Effector memory CD4-positive, alpha-beta T cell (primary cell): Measurements from ENCODE around the gene NDUFV1.

ENCODE experiments used
- DNase-seq, 3 donors: peaks; one replicate each; pipeline ENCODE4 v3.0.0-alpha.2; 2020
- H3K27ac ChIP-seq: 2 replicates; pipeline ENCODE4 v1.7.0; 2013; ENCODE audit warnings: mild to moderate bottlenecking, low read length, moderate library complexity; ENCODE audit not compliant: insufficient read depth, poor library complexity, severe bottlenecking
- H3K27me3 ChIP-seq: replicated peaks from 2 replicates; pipeline ENCODE4 v1.7.0; 2013; ENCODE audit warnings: mild to moderate bottlenecking, low read length; ENCODE audit not compliant: insufficient read depth, control insufficient read depth, poor library complexity, severe bottlenecking
- H3K36me3 ChIP-seq: 2 replicates; pipeline ENCODE4 v1.7.0; 2013; ENCODE audit warnings: mild to moderate bottlenecking, low read length, moderate library complexity; ENCODE audit not compliant: control insufficient read depth, insufficient read depth
- H3K4me1 ChIP-seq: 2 replicates; pipeline ENCODE4 v1.7.0; 2013; ENCODE audit warnings: low read length, mild to moderate bottlenecking; ENCODE audit not compliant: control insufficient read depth, insufficient read depth, poor library complexity, severe bottlenecking
- H3K4me3 ChIP-seq: 2 replicates; pipeline ENCODE4 v1.7.0; 2013; ENCODE audit warnings: low read length, low read depth, mild to moderate bottlenecking; ENCODE audit not compliant: insufficient read depth, poor library complexity, severe bottlenecking
- H3K9me3 ChIP-seq: 2 replicates; pipeline ENCODE4 v1.7.0; 2013; ENCODE audit warnings: mild to moderate bottlenecking, low read length, moderate library complexity; ENCODE audit not compliant: control insufficient read depth

Gene NDUFV1

DNA sequence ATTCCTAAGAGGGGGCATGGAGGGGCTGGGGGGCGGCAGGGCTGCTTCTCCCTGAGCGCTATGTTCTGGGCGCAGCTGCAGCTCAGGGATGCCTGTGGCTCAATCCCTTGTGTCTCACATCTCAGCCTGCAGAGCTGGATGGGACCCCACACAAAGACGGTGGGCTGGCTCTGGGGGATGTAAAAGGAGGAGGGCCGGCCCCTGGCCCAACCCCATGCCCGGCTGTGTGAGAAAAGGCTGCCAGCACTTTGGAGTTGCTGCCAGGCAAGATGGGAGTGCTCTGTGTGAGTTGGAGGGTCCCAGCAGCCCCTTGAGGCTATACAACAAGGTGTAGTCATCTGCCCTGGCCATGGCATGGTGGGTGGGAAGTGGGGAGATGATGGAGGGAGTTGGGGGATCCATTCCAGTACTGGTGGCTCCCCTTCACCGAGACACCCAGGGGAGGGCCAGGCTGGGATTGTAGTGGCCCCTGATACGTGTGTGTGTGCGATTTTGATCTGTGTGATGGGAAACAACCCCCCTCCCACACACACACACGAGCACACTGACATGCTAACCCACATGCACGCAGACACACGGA is 34.1 kb downstream of the NDUFV1 start:
- Histone ChIP-seq H3K27ac (no peak overlapping the region), H3K36me3 (no peaks in the 10 kb centered on the region), H3K27me3 (no peaks in the 10 kb centered on the region), H3K4me3 (no peak overlapping the region), H3K4me1 (no peaks in the 10 kb centered on the region), H3K9me3 (no peaks in the 10 kb centered on the region)
- no peak for DNase-seq

GRCh38 chr11:67641338-67642172 is 34.8 kb downstream of the NDUFV1 start:
- DNase-seq, result no peak
- Histone ChIP-seq H3K36me3 (no peaks in the 10 kb centered on the region), H3K9me3 (no peaks in the 10 kb centered on the region), H3K4me3 (no peak overlapping the region), H3K4me1 (peaks cover 5% of the 10 kb centered on the region), H3K27me3 (no peaks in the 10 kb centered on the region), H3K27ac (no peak overlapping the region)

DNA sequence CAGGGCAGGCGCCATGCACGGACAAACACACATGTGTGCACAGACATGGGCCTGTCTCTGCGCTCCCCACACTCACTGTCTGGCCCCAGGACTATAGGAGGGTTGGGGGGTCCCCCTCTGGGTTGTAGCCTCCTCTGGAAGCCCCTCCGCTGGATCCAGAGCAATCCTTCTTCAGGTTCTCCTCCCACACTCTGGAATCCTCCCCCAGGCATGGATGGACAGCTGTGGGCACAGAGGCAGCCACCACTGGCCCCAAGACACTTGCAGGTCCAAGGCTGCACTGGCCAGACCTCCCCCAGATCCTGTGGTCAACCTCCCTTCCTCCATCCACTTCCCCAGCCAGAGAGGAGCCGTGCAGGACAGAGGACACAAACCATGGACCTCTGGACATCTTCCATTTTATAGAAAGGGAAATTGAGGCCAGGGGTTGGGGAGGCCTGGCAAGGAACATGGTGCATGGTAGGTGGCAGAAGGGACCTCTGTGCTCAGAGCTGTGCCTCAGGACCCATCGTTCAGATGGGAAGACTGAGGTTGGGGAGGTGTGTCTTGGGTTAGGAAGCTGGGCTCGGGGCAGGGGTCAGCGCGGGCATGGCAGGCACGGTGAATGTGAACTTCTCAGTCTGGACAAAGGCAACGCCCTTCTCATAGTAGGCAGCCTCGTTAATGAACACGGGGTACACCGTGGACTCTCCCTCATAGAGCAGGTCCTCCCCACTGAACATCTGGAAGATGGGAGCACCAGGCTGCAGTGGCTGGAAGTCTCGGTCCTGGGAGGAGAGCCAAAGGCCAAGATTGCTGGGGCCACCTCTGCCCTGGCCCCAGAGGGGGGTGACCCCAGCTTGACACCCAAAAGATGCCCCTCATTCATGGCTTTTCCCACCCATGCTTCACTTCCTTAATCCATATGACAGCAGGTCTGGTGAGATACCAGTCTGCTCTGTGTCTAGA is 35.7 kb downstream of the NDUFV1 start:
- Histone ChIP-seq H3K27me3 (no peaks in the 10 kb centered on the region), H3K36me3 (no peaks in the 10 kb centered on the region), H3K9me3 (no peaks in the 10 kb centered on the region), H3K4me1 (peaks cover 12% of the 10 kb centered on the region), H3K27ac (no peak overlapping the region), H3K4me3 (no peak overlapping the region)
- no peak for DNase-seq

DNA sequence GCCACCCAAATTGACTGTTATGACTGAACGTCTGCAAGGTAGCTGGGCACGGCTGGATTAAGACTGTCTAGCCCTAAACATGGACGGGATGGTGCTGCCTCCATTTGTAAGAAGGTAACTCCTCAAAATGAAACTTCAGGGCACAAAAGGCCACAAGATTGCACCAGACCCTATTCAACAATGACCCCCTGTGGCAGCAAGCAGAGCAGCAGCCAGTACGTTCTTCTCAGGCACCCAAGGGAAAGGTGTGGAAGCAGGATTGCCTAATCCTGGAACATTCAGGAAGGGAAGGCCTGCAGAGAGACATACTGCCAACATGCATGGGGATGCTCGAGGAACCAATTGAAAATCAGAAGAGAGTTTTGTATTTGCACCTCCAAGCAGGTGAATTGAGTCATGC is 37.3 kb downstream of the NDUFV1 start:
- H3K27ac ChIP-seq, result no peak overlapping the region
- no peak for DNase-seq
- H3K27me3 ChIP-seq, result no peaks in the 10 kb centered on the region
- H3K4me1 ChIP-seq, result peaks cover 16% of the 10 kb centered on the region
- no peaks in the 10 kb centered on the region for H3K9me3 ChIP-seq
- no peak overlapping the region for H3K4me3 ChIP-seq
- H3K36me3 ChIP-seq, result no peaks in the 10 kb centered on the region

DNA sequence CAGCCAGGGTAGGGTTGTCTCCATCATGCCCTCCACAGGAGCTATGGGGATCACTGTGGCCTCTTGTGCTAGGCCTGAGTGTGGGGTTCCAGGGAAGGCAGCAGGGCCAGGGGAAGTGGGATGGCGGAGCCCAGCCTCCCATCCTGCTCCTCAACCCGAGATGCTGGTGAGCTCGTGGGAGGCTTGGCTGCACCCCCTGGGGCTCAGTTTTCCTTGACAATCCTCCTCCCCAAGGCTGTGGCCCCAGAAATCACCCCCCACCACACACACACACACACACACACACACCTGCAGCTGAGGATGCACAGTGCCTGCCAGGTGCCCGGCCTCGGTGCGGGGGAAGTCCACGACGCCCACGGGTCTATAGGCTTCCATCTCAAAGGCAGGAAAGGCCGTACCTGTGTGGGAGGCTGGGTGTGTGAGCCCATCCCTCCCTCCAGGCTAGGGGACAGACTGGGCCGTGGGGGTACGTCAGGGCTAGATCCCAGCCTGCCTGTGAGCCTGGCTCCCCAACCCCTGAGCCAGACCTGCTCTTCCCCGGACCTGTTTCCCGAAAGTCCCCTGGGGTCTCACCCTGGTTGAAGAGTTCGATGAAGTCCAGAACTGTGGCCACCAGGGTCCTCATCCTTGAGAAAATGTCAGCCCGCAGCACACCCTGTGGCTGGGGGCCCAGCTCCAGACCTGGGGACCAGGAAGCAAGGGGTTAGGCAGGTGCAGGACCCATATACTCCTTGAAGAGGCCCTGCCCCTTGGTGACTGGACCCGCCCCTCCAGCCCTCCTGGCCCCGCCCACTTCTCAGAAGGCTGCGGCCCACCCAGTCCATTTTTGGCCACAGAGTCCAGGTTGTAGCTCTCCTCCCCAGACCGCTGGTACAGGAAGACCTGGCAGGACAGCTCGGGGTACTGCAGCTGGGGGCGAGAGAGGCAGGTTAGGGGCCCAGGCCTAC is 38.0 kb downstream of the NDUFV1 start:
- Histone ChIP-seq H3K27me3 (no peaks in the 10 kb centered on the region), H3K27ac (no peak overlapping the region), H3K36me3 (no peaks in the 10 kb centered on the region), H3K4me1 (peaks cover 16% of the 10 kb centered on the region), H3K4me3 (no peak overlapping the region), H3K9me3 (no peaks in the 10 kb centered on the region)
- DNase-seq, result no peak

DNA sequence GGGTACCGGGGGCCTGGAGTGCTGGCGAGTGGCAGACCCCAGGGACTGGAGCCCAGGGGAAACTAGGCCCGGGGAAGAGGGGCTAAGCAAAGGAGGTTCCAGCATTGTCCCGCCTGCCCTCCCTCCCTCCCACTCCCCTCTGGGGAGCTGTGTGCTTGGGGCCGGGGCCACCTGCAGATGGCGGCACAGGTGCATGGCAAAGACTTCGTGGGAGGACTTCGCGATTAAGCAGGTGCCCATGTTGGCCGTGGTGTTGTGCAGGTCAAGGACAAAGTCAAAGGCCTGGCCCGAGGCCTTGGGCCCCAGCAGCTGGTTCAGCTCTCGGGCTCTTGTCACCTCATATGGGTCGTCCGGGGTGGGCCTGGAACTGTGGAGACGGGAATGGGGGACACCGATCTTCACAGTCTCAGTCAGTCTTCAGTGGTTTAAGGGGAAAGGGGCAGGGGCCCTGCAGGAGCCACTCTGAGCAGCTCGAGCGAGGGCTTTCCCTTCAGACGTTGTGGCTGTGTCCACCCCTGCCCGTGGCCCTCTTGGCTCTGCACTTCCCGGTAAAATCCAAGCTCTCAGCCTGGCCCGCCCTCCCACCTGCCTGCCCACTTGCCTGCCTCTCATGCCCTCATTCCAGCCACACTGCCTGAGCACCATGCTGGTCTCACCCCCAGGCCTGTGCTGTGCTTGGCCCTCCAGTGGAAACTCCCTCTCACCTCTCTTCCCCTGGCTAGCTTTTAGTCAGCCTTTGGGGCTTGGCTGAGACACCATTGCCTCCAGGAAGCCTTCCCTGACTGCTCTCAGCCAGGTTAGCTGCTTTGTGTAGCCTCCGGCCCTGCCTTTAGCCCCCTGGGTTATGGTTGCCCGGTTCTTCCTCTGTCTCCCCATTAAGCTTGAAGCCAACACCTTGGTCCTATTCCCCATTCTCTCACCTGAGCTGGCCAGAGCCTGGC is 39.1 kb downstream of the NDUFV1 start:
- H3K4me1 ChIP-seq, result peaks cover 16% of the 10 kb centered on the region
- no peaks in the 10 kb centered on the region for H3K36me3 ChIP-seq
- H3K4me3 ChIP-seq, result no peak overlapping the region
- H3K27me3 ChIP-seq, result no peaks in the 10 kb centered on the region
- DNase-seq, result no peak
- no peak overlapping the region for H3K27ac ChIP-seq
- no peaks in the 10 kb centered on the region for H3K9me3 ChIP-seq

GRCh38 chr11:67646535-67647336 is 40.0 kb downstream of the NDUFV1 start:
- Histone ChIP-seq H3K4me1 (peaks cover 16% of the 10 kb centered on the region), H3K36me3 (no peaks in the 10 kb centered on the region), H3K27ac (no peak overlapping the region), H3K27me3 (no peaks in the 10 kb centered on the region), H3K4me3 (no peak overlapping the region), H3K9me3 (no peaks in the 10 kb centered on the region)
- DNase-seq, result peak in 2 of 3 donors; percentile 16 to 19

DNA sequence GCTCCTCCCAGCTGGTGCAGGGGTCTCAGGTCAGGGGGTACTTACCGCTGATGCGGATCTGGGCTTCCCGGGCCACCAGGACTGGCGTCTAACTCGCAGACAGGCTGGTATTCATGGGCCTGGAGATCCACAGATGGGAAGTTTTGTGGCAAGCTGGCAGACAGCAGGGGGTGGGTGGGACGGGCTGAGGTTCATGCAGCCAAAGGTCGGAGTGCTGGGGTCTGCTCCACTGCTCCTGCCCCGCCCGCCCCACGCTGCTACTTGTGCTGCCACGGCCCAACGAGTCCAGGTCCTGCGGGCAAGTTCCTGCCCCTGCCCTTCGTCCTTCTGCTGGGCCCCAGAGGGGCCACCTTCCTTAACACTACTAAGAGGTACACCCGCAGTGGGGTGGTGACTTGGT is 40.7 kb downstream of the NDUFV1 start:
- DNase-seq, result no peak
- Histone ChIP-seq H3K4me1 (peaks cover 16% of the 10 kb centered on the region), H3K36me3 (no peaks in the 10 kb centered on the region), H3K27ac (no peak overlapping the region), H3K27me3 (no peaks in the 10 kb centered on the region), H3K4me3 (no peak overlapping the region), H3K9me3 (no peaks in the 10 kb centered on the region)
